Hepatocyte (in vitro differentiated cells): ENCODE results near the gene GATA5. TPM values are rescaled to one million over a fixed set of nuclear protein-coding genes. Genes with fewer than 3 reads are reported as not detected.

ENCODE experiments used
- DNase-seq: peaks from one replicate; pipeline ENCODE4 v3.0.0-alpha.2; 2016; ENCODE audit warnings: low spot score
- H2AFZ ChIP-seq: fragments of 200-600 bp; sonication (generic); 2 replicates; pipeline ENCODE4 v1.6.0; 2016; ENCODE audit warnings: antibody characterized with exemption, mild to moderate bottlenecking
- H3K27ac ChIP-seq: fragments of 200-600 bp; sonication (generic); 2 replicates; pipeline ENCODE4 v1.5.1; 2016; ENCODE audit warnings: mild to moderate bottlenecking
- H3K27me3 ChIP-seq: fragments of 200-600 bp; sonication (generic); 2 replicates; pipeline ENCODE4 v1.6.1; 2016
- H3K36me3 ChIP-seq: fragments of 200-600 bp; sonication (generic); replicated peaks from 2 replicates; pipeline ENCODE4 v1.5.1; 2016; ENCODE audit warnings: low read depth; ENCODE audit not compliant: insufficient read depth
- H3K4me1 ChIP-seq: fragments of 200-600 bp; sonication (generic); 2 replicates; pipeline ENCODE4 v1.5.1; 2016; ENCODE audit warnings: mild to moderate bottlenecking, moderate library complexity; ENCODE audit not compliant: insufficient read depth
- H3K4me2 ChIP-seq: fragments of 200-600 bp; sonication (generic); 2 replicates; pipeline ENCODE4 v1.6.0; 2016
- H3K4me3 ChIP-seq: fragments of 200-600 bp; sonication (generic); 2 replicates; pipeline ENCODE4 v1.5.1; 2016; ENCODE audit warnings: mild to moderate bottlenecking
- H3K79me2 ChIP-seq: fragments of 200-600 bp; sonication (generic); 2 replicates; pipeline ENCODE4 v1.6.0; 2017; ENCODE audit warnings: mild to moderate bottlenecking
- H3K9me2 ChIP-seq: fragments of 200-600 bp; sonication (generic); replicated peaks from 2 replicates; pipeline ENCODE4 v1.6.0; 2017; ENCODE audit warnings: mild to moderate bottlenecking; ENCODE audit not compliant: insufficient read depth
- H3K9me3 ChIP-seq: fragments of 200-600 bp; sonication (generic); 2 replicates; pipeline ENCODE4 v1.5.1; 2016; ENCODE audit warnings: low read depth, mild to moderate bottlenecking
- H4K20me1 ChIP-seq: fragments of 200-600 bp; sonication (generic); 2 replicates; pipeline ENCODE4 v1.6.0; 2016; ENCODE audit warnings: mild to moderate bottlenecking; ENCODE audit not compliant: insufficient read depth, poor library complexity, severe bottlenecking
- EZH2 ChIP-seq: fragments of 200-600 bp; sonication (generic); IDR thresholded peaks from 2 replicates; pipeline ENCODE4 v1.6.1; 2016; ENCODE audit warnings: antibody characterized with exemption, mild to moderate bottlenecking, borderline replicate concordance
- EZH2phosphoT487 ChIP-seq: fragments of 200-600 bp; sonication (generic); IDR thresholded peaks from one replicate; pipeline ENCODE4 v1.6.1; 2018; ENCODE audit warnings: antibody characterized with exemption, mild to moderate bottlenecking, low read depth, moderate library complexity; ENCODE audit not compliant: unreplicated experiment, severe bottlenecking
- WGBS: methylation state at CpG from one replicate; pipeline ENCODE4 v1.1.6; 2016; ENCODE audit warnings: low lambda C conversion rate; ENCODE audit errors: missing lambda C conversion rate; 5-methylcytosine and 5-hydroxymethylcytosine counted together
- polyA plus RNA-seq: library from polyadenylated mRNA; unstranded; fragments of >200 nt; fragmentation: Nextera tagmentation; extraction: Ambion mirVana; gene quantifications from 2 replicates; pipeline ENCODE4 v1.2.1, GENCODE V29; 2016
- total RNA-seq: library from RNA; depleted of rRNA; stranded (reverse); fragments of >200 nt; gene quantifications from 2 replicates; pipeline ENCODE4 v1.2.3, GENCODE V29; 2014
- TF ChIP-seq, protein P1 (sequence below): fragments of 200-600 bp; sonication (generic); IDR thresholded peaks from 2 replicates; pipeline ENCODE4 v1.5.1; 2016; ENCODE audit warnings: antibody characterized with exemption, mild to moderate bottlenecking; ENCODE audit not compliant: poor library complexity

The GATA5 gene
- total and polyA plus RNA-seq, 2 experiments from 2014 or later = 28.7 to 53.6 TPM

DNA sequence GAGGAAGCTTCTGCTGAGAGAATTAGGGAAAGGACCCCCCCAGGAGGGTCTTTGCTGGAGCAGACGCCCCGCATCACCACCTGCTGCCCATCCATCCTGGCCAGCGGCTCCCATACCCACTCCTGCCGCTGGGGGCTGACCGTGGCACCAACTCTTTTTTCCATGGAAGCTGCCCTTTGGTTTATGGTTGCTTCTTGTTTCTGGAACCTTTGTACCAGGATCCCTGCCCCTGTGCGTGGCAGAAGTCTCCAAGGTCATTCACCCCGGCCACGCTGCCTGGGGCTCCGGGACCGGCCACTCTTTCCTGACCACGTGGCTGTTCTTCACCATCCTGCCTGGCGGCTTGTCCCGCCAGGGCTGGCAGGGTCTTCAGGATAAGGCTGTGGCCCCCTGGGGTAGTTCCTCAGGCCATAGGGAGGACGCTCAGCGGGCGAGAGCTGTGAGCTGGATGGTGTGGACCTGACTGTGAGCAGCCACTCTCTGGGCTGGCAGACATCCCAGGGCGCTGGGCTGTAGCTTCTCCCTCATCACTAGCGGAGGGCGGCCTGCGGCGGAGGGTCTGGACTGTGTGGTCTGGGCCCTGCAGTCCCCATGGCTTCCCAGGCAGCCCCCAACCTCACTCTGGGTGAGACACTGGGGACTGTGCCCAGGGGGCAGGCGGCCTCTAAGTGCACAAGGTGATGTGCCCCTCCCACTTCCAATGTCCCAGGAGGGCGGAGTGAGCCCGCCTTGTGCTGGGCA lies 25.7 kb downstream of the GATA5 start:
- Histone ChIP-seq H3K4me3 (no peak overlapping the region), H2AFZ (no peak overlapping the region), H3K27me3 (no peaks in the 10 kb centered on the region), H4K20me1 (no peaks in the 10 kb centered on the region), H3K4me1 (peaks cover 24% of the 10 kb centered on the region), H3K36me3 (no peaks in the 10 kb centered on the region), H3K27ac (no peak overlapping the region), H3K79me2 (no peaks in the 10 kb centered on the region), H3K4me2 (no peak overlapping the region), H3K9me2 (no peaks in the 10 kb centered on the region), H3K9me3 (no peaks in the 10 kb centered on the region)
- no peak for DNase-seq
- 81% methylated on average over 24 of the region's 24 CpGs for WGBS
- TF ChIP-seq EZH2 (no peak), EZH2phosphoT487 (no peak)
- TF ChIP-seq, protein P1, sequence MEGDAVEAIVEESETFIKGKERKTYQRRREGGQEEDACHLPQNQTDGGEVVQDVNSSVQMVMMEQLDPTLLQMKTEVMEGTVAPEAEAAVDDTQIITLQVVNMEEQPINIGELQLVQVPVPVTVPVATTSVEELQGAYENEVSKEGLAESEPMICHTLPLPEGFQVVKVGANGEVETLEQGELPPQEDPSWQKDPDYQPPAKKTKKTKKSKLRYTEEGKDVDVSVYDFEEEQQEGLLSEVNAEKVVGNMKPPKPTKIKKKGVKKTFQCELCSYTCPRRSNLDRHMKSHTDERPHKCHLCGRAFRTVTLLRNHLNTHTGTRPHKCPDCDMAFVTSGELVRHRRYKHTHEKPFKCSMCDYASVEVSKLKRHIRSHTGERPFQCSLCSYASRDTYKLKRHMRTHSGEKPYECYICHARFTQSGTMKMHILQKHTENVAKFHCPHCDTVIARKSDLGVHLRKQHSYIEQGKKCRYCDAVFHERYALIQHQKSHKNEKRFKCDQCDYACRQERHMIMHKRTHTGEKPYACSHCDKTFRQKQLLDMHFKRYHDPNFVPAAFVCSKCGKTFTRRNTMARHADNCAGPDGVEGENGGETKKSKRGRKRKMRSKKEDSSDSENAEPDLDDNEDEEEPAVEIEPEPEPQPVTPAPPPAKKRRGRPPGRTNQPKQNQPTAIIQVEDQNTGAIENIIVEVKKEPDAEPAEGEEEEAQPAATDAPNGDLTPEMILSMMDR = no peak

DNA sequence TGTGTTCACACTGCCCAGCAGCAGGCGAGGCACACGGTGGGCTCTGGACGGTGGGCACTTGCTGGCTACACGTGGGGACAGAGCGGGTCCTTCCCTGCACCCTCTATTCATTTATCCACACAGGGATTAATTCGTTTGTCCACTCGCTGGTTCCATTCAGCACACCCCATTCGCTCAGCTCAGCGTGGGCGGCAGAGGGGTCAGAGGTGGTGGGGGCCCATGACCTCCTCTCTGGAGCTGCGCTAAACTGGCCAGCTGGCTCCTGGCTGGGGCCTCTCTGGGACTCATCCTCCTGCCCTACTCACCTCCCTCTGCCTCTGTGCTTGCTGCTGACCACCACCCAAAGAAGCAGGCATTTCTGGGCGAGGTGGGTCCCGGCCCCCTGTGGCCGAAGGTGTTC lies 27.0 kb downstream of the GATA5 start:
- Histone ChIP-seq H3K36me3 (no peaks in the 10 kb centered on the region), H3K9me3 (no peaks in the 10 kb centered on the region), H3K27me3 (no peaks in the 10 kb centered on the region), H4K20me1 (no peaks in the 10 kb centered on the region), H3K79me2 (no peaks in the 10 kb centered on the region), H3K4me2 (no peak overlapping the region), H3K9me2 (no peaks in the 10 kb centered on the region), H3K4me1 (peaks cover 12% of the 10 kb centered on the region), H3K27ac (no peak overlapping the region), H3K4me3 (no peak overlapping the region), H2AFZ (no peak overlapping the region)
- DNase-seq = no peak
- 93% methylated on average over 14 of the region's 14 CpGs for WGBS
- TF ChIP-seq, protein P1 = no peak
- TF ChIP-seq EZH2phosphoT487 (no peak), EZH2 (no peak)

DNA sequence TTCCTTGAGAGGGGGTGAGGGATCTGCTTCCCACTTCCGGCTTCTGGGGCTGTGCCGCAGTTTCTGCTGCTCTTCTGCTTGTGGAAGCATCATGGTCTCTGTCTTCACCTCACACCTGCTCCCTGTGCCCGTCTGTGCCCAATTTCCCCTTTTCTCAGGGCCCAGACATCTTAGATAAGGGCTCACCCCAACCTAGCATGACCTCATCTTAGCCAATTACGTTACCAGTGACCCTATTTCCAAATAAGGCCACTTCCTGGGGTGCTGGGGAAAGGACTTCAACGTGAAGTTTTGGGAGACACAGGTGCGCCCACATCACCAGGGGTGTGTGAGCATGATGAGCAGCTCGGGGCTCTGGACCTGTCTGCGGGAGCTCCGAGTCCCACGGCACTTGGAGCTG lies 27.8 kb downstream of the GATA5 start:
- H3K79me2 ChIP-seq = no peaks in the 10 kb centered on the region
- WGBS = 83% methylated on average over 10 of the region's 10 CpGs
- H3K9me3 ChIP-seq = no peaks in the 10 kb centered on the region
- H3K27ac ChIP-seq = no peak overlapping the region
- H3K4me2 ChIP-seq = no peak overlapping the region
- no peaks in the 10 kb centered on the region for H4K20me1 ChIP-seq
- no peak for DNase-seq
- peaks cover 11% of the 10 kb centered on the region for H3K4me1 ChIP-seq
- no peak overlapping the region for H2AFZ ChIP-seq
- TF ChIP-seq EZH2 (no peak), EZH2phosphoT487 (no peak)
- TF ChIP-seq, protein P1 = no peak
- no peaks in the 10 kb centered on the region for H3K9me2 ChIP-seq
- H3K36me3 ChIP-seq = no peaks in the 10 kb centered on the region
- no peaks in the 10 kb centered on the region for H3K27me3 ChIP-seq
- no peak overlapping the region for H3K4me3 ChIP-seq
